ENCODE measurements around the gene MAP3K14. TPM values are rescaled to one million over a fixed set of nuclear protein-coding genes. Genes with fewer than 3 reads are reported as not detected.
A peak's percentile ranks its signal among the peaks of the same experiment; 100 is the strongest.

MAP3K14 gene
- total RNA-seq, 2 donors from 2014 or later, result 6.5 to 9.9 TPM

DNA sequence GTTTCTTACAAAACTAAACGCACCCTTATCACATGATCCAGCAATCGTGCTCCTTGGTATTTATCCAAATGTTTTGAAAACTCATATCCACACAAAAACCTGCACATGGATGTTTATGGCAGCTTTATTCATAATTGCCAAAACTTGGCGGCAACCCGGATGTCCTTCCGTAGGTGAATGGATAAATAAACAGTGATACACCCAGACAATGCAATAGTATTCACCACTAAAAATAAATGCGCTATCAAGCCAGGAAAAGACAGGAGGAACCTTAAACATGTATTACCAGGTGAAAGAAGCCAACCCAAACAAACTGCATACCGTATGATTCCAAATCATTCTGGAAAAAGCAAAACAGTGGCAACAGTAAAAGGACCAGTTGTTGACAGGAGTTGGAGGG lies 64.9 kb downstream of the MAP3K14 start:
- ATAC-seq (no peak), DNase-seq (no peak)
- no peak for TF ChIP-seq POLR2A (IDR thresholded peaks at IDR 0.05)
- TF ChIP-seq, protein P1, sequence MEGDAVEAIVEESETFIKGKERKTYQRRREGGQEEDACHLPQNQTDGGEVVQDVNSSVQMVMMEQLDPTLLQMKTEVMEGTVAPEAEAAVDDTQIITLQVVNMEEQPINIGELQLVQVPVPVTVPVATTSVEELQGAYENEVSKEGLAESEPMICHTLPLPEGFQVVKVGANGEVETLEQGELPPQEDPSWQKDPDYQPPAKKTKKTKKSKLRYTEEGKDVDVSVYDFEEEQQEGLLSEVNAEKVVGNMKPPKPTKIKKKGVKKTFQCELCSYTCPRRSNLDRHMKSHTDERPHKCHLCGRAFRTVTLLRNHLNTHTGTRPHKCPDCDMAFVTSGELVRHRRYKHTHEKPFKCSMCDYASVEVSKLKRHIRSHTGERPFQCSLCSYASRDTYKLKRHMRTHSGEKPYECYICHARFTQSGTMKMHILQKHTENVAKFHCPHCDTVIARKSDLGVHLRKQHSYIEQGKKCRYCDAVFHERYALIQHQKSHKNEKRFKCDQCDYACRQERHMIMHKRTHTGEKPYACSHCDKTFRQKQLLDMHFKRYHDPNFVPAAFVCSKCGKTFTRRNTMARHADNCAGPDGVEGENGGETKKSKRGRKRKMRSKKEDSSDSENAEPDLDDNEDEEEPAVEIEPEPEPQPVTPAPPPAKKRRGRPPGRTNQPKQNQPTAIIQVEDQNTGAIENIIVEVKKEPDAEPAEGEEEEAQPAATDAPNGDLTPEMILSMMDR (IDR thresholded peaks at IDR 0.05), result no peak
- H3K9me3 ChIP-seq, result no peaks in the 10 kb centered on the region
- peaks cover 16% of the 10 kb centered on the region for H3K4me1 ChIP-seq
- no peak overlapping the region for H3K27ac ChIP-seq
- no peaks in the 10 kb centered on the region for H3K36me3 ChIP-seq (replicated peaks in 1 of 2; ENCODE audit: insufficient read depth in 1 of 2, low read depth in 2 of 2)
- no peak overlapping the region for H3K4me3 ChIP-seq
- no peaks in the 10 kb centered on the region for H3K27me3 ChIP-seq
- 38 to 46% methylated on average over 7 of the region's 7 CpGs for WGBS, 2 donors
- intact Hi-C loops (cut with DNase I), result no loop called here

DNA sequence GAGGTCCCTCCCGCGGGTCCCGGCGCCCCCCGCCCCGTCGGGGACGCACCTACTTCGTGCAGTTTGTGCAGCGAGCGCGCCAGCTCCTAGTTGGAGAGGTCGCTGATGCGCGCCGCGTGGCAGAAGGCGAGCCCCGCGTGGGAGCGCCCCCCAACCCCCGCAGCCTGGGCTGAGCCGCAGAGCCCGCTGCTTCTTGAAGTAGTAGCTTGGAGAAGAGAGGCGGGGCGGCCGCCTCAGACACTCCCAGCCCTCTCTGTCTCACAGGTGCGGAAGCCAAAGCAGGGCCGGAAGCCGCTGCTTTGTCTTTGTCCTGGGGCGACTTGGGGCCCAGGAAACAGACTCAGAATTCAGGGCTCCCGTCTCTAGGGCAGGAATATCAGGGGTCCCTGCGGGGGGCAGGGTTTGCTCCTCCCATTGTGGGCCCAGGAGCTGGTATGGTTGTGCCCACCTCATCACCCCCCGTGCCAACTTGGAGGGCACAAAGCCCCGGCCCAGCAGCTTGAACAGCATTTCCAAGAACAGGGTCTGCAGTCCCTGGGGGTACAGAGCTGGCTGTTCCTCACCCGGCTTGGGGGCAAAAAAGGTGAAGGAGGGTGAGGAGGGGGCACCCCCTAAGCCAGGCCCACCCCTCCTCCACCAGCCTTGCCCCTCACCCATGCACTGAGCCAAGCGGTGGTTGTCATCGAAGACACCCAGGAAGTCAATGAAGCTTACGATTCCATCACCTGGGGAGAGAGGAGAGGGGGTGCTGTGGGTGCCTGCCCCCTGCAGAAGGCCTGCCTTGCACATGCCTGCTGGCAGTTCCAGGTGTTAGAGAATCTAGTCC lies 68.5 kb downstream of the MAP3K14 start:
- intact Hi-C loops (cut with DNase I), result no loop called here
- H3K4me3 ChIP-seq, result peak overlapping the region; percentile 12 to 34
- H3K36me3 ChIP-seq (replicated peaks in 1 of 2; ENCODE audit: insufficient read depth in 1 of 2, low read depth in 2 of 2), result no peaks in the 10 kb centered on the region
- 7 to 13% methylated on average over 13 to 39 of the region's 39 CpGs for WGBS, 2 donors
- ATAC-seq (peak; percentile 45), DNase-seq (peak; percentile 55 to 72 (median 64))
- no peaks in the 10 kb centered on the region for H3K9me3 ChIP-seq
- H3K4me1 ChIP-seq, result peaks cover 23% of the 10 kb centered on the region
- no peaks in the 10 kb centered on the region for H3K27me3 ChIP-seq
- peak overlapping the region; percentile 58 to 87 (median 81) for H3K27ac ChIP-seq
- TF ChIP-seq, protein P1 (IDR thresholded peaks at IDR 0.05), result no peak
- peak in 1 of 3 donors; percentile 42 for TF ChIP-seq POLR2A (IDR thresholded peaks at IDR 0.05)

DNA sequence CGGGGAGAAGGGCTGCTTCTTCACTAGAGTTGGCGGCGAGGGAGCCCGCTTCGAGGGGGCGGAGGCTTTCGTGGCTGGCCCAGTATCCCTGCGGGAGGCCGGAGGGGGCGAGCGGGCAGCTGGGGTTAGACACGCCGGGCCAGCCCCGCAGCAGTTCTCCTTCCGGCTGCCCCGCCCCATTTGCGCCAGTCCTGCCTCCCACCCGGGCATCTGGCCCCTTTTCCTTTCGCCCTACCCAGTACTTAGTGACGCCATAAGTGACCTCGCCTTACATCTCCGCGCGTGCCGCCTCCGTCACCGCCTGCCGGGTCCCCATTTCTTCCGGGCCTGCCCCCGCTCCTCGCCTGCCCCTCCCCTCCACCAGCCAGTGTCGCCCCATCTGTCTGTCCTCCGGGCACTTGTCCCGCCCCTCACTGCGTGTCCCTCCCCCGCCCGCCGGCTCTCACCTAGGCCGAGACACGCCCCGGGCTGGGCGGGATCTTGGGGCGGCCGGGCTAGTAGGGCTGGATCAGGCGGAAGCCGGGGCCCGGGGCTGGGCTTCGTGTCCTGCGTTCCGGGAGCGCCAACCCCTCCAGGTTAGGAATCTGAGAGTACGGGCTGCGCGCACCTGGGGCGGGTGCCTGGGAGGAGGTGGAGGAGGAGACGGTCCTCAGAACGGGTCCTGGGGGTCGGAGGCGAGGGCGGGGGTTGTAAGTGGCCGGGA lies 69.2 kb downstream of the MAP3K14 start:
- Histone ChIP-seq H3K4me3 (peak overlapping the region; percentile 12 to 34), H3K9me3 (no peaks in the 10 kb centered on the region), H3K36me3 (replicated peaks in 1 of 2; ENCODE audit: insufficient read depth in 1 of 2, low read depth in 2 of 2) (no peaks in the 10 kb centered on the region), H3K27me3 (no peaks in the 10 kb centered on the region), H3K4me1 (peaks cover 23% of the 10 kb centered on the region), H3K27ac (peak overlapping the region; percentile 58 to 87 (median 81))
- 0 to 2% methylated on average over 37 to 61 of the region's 61 CpGs for WGBS, 2 donors
- intact Hi-C loops (cut with DNase I), result no loop called here
- peak; percentile 96 to 99 (median 97) for DNase-seq
- peak; percentile 69 to 89 (median 89) for TF ChIP-seq POLR2A (IDR thresholded peaks at IDR 0.05)
- TF ChIP-seq, protein P1 (IDR thresholded peaks at IDR 0.05), result peak in 1 of 7 experiments; percentile 1
- ATAC-seq, result peak; percentile 94

DNA sequence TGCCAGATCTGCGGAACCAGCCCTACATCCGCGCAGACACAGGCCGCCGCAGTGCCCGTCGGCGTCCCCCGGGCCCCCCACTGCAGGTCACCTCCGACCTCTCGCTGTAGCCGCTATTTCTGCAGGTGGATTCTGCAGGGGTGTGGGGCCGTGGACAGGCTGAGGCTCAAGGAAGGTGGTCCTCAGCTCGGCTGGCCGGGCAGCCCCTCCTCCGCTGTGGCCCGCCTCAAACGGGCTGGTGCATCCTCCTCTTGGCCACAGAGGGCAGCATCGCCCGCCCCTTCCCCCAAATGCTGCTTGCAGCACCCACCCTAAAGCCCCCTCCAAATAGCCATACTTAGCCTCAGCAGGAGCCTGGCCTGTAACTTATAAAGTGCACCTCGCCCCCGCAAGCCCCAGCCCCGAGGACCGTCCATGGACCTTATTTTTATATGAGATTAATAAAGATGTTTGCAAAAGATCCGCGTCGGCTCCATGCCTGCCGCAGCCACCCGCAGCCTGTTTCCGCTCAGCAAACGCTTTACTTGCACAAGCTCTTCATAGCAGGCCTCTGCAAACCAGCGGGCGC lies 69.9 kb downstream of the MAP3K14 start:
- Histone ChIP-seq H3K4me3 (peak overlapping the region; percentile 12 to 34), H3K4me1 (peaks cover 26% of the 10 kb centered on the region), H3K27me3 (no peaks in the 10 kb centered on the region), H3K27ac (peak overlapping the region; percentile 58 to 87 (median 81)), H3K36me3 (replicated peaks in 1 of 2; ENCODE audit: insufficient read depth in 1 of 2, low read depth in 2 of 2) (no peaks in the 10 kb centered on the region), H3K9me3 (no peaks in the 10 kb centered on the region)
- ATAC-seq (no peak), DNase-seq (peak in 1 of 4 donors; percentile 48)
- 5 to 22% methylated on average over 16 to 33 of the region's 33 CpGs for WGBS, 2 donors
- TF ChIP-seq POLR2A (IDR thresholded peaks at IDR 0.05), result no peak
- TF ChIP-seq, protein P1 (IDR thresholded peaks at IDR 0.05), result peak in 5 of 7 experiments; percentile 20 to 46 (median 29)
- intact Hi-C loops (cut with DNase I), result no loop called here
